HepG2 (cell line): Measurements from ENCODE around the gene ZNF212. TPM values are rescaled to one million over a fixed set of nuclear protein-coding genes. Genes with fewer than 3 reads are reported as not detected.

ENCODE experiments used
- ATAC-seq: fragments of 200-7000 bp; cut with Tn5 transposase; 3 replicates; pipeline ENCODE4 v1.9.1; 2020; ENCODE audit warnings: mild to moderate bottlenecking, moderate library complexity
- BruUV-seq: library from RNA; stranded (reverse); fragments of 400-500 nt; replicated peaks from 2 replicates; lab custom pipeline; 2021; lab: Mats Ljungman, UMichigan
- CTCF ChIA-PET: fragments of 300-600 bp; formaldehyde crosslinking; extraction: SDS; loops from one replicate; lab custom pipeline; 2021; ENCODE audit warnings: low total read pairs, inconsistent platforms, low intra/inter-chr PET ratio; lab: Yijun Ruan, JAX
- POLR2A ChIA-PET: fragments of 350-600 bp; sonication (Branson Sonifier 250); formaldehyde crosslinking; loops from one replicate; lab custom pipeline; 2020; ENCODE audit warnings: antibody characterized with exemption, inconsistent platforms; lab: Yijun Ruan, JAX
- DNase-seq: peaks from one replicate; pipeline ENCODE4 v3.0.0-alpha.2; 2015; ENCODE audit warnings: low spot score
- FAIRE-seq: peaks from 3 replicates; lab custom pipeline; 2011; peaks lifted over from hg19 to GRCh38; lab: Jason Lieb, UNC
- H2AFZ ChIP-seq: one replicate; pipeline ENCODE4 v1.6.1; 2011; ENCODE audit warnings: low read length, inconsistent platforms
- H3K27ac ChIP-seq: fragments of 300-600 bp; 3 replicates; pipeline ENCODE4 v1.8.0; 2011; ENCODE audit warnings: mixed run types, mild to moderate bottlenecking, mixed read lengths, low read length, inconsistent platforms; ENCODE audit not compliant: insufficient read depth; ENCODE audit errors: extremely low read length
- H3K27me3 ChIP-seq, 2 experiments: fragments of 200-600 bp in 1 of 2; 2 replicates in 1 of 2; 3 replicates in 1 of 2; pipeline versions ENCODE4 v1.6.0 to v1.8.0; 2011; ENCODE audit warnings: low read length in 2 of 2, mild to moderate bottlenecking in 2 of 2, moderate library complexity in 2 of 2, inconsistent platforms in 1 of 2; ENCODE audit not compliant: insufficient read depth in 2 of 2, control insufficient read depth in 1 of 2
- H3K36me3 ChIP-seq, 2 experiments: fragments of 200-600 bp in 1 of 2; replicated peaks in 1 of 2; 2 replicates in 1 of 2; 3 replicates in 1 of 2; pipeline versions ENCODE4 v1.5.1 to v1.8.0; 2011; ENCODE audit warnings: low read length in 2 of 2, inconsistent platforms in 1 of 2; ENCODE audit not compliant: insufficient read depth in 2 of 2, control insufficient read depth in 1 of 2
- H3K4me1 ChIP-seq: 2 replicates; pipeline ENCODE4 v1.5.1; 2012; ENCODE audit warnings: low read length, inconsistent platforms; ENCODE audit not compliant: insufficient read depth
- H3K4me2 ChIP-seq: 2 replicates; pipeline ENCODE4 v1.6.0; 2011; ENCODE audit warnings: low read depth, low read length, inconsistent platforms
- H3K4me3 ChIP-seq, 3 experiments: fragments of 200-600 bp in 1 of 3; sonication (generic), shearing (Covaris generic) in 1 of 3; replicated peaks in 1 of 3; 2 replicates each; pipeline ENCODE4 v1.5.1; 2011 to 2016; ENCODE audit warnings: low read length in 3 of 3, inconsistent platforms in 2 of 3, low read depth in 2 of 3, mild to moderate bottlenecking in 2 of 3, control low read depth in 1 of 3, mixed read lengths in 1 of 3; ENCODE audit not compliant: insufficient read depth in 1 of 3
- H3K79me2 ChIP-seq: one replicate; pipeline ENCODE4 v1.6.1; 2011; ENCODE audit warnings: low read length, inconsistent platforms; ENCODE audit not compliant: insufficient read depth
- H3K9ac ChIP-seq: 2 replicates; pipeline ENCODE4 v1.6.0; 2011; ENCODE audit warnings: mild to moderate bottlenecking, low read depth, low read length, inconsistent platforms; ENCODE audit not compliant: insufficient read depth
- H3K9me3 ChIP-seq: 2 replicates; pipeline ENCODE4 v1.5.1; 2012; ENCODE audit warnings: mild to moderate bottlenecking, low read length
- H4K20me1 ChIP-seq: 2 replicates; pipeline ENCODE4 v1.6.0; 2011; ENCODE audit warnings: inconsistent platforms, mild to moderate bottlenecking, low read length, moderate library complexity; ENCODE audit not compliant: insufficient read depth
- FOXO1 ChIP-seq: sonication (generic); formaldehyde crosslinking; IDR thresholded peaks from 2 replicates; pipeline ENCODE4 v1.4.0; 2020; ENCODE audit warnings: missing genetic modification reagents
- GATA4 ChIP-seq: sonication (generic); IDR thresholded peaks from 2 replicates; pipeline ENCODE4 v1.6.1; 2016; ENCODE audit warnings: antibody characterized with exemption, low read depth, borderline replicate concordance
- HOXA9 ChIP-seq: sonication (generic); formaldehyde crosslinking; IDR thresholded peaks from 2 replicates; pipeline ENCODE4 v1.8.1; 2022; ENCODE audit warnings: missing genetic modification reagents, mild to moderate bottlenecking, moderate library complexity, borderline replicate concordance
- SALL2 ChIP-seq: sonication (generic); formaldehyde crosslinking; IDR thresholded peaks from 2 replicates; pipeline ENCODE4 v1.8.1; 2023; ENCODE audit warnings: mild to moderate bottlenecking, missing genetic modification reagents, inconsistent platforms
- ZNF12 ChIP-seq: sonication (generic); formaldehyde crosslinking; IDR thresholded peaks from 2 replicates; pipeline ENCODE4 v1.5.0; 2020; ENCODE audit warnings: missing genetic modification reagents
- ZNF235 ChIP-seq: sonication (generic); formaldehyde crosslinking; IDR thresholded peaks from 2 replicates; pipeline ENCODE4 v1.8.1; 2023; ENCODE audit warnings: mild to moderate bottlenecking, missing genetic modification reagents, borderline replicate concordance
- ZNF256 ChIP-seq: sonication (generic); formaldehyde crosslinking; conservative IDR thresholded peaks from 2 replicates; pipeline ENCODE4 v1.4.0; 2020; ENCODE audit warnings: missing genetic modification reagents
- ZNF263 ChIP-seq: sonication (generic); formaldehyde crosslinking; IDR thresholded peaks from 2 replicates; pipeline ENCODE4 v1.4.0; 2020; ENCODE audit warnings: missing genetic modification reagents
- ZNF3 ChIP-seq: IDR thresholded peaks from 2 replicates; pipeline ENCODE4 v1.7.0; 2017; ENCODE audit warnings: inconsistent platforms
- ZNF790 ChIP-seq: sonication (generic); formaldehyde crosslinking; IDR thresholded peaks from 2 replicates; pipeline ENCODE4 v1.8.0; 2022; ENCODE audit warnings: missing genetic modification reagents, mild to moderate bottlenecking, borderline replicate concordance
- WGBS: methylation state at CpG from one replicate; pipeline ENCODE4 v1.1.6; 2017; ENCODE audit warnings: low lambda C conversion rate; 5-methylcytosine and 5-hydroxymethylcytosine counted together
- in situ Hi-C: cut with HindIII; loops from 2 replicates; pipeline ENCODE4 v1.10.0; 2017; ENCODE audit warnings: low pct_unique_long_range_greater_than_20kb; ENCODE audit not compliant: extremely low pct_ligation_motif_present
- intact Hi-C: fragments of 100-400 bp; cut with micrococcal nuclease; formaldehyde crosslinking; loops from one replicate; pipeline ENCODE4 v1.10.0; 2022; ENCODE audit not compliant: unreplicated experiment
- polyA plus RNA-seq, 8 experiments: library from polyadenylated mRNA; depleted of rRNA in 3 of 8; stranded (reverse) in 7 of 8; unstranded in 1 of 8; fragments of >200 nt; fragmentation: Illumina TruSeq in 4 of 8; extraction: Trizol in 4 of 8; gene quantifications; 2 replicates each; pipeline versions ENCODE4 v1.2.1 to v1.2.3, GENCODE V29; 2011 to 2016; ENCODE audit warnings: low read depth in 4 of 8, missing spikeins in 1 of 8, mixed read lengths in 1 of 8; ENCODE audit not compliant: insufficient read depth in 1 of 8
- total RNA-seq, 5 experiments: library from RNA; depleted of rRNA; stranded (reverse); fragments of >200 nt; fragmentation: Illumina TruSeq; extraction: Trizol; gene quantifications; 2 replicates each; pipeline ENCODE4 v1.2.3, GENCODE V29; 2016; ENCODE audit warnings: low read depth in 1 of 5
- TF ChIP-seq, protein P1 (sequence below): sonication (generic); formaldehyde crosslinking; IDR thresholded peaks from 2 replicates; pipeline ENCODE4 v1.5.1; 2020; ENCODE audit warnings: mild to moderate bottlenecking, missing genetic modification reagents, moderate library complexity
- TF ChIP-seq, protein P2 (sequence below): sonication (generic); formaldehyde crosslinking; IDR thresholded peaks from 2 replicates; pipeline ENCODE4 v1.4.0; 2020; ENCODE audit warnings: missing genetic modification reagents, borderline replicate concordance
- TF ChIP-seq, protein P3 (sequence below): sonication (generic); formaldehyde crosslinking; IDR thresholded peaks from 2 replicates; pipeline ENCODE4 v1.4.0; 2020; ENCODE audit warnings: missing genetic modification reagents, borderline replicate concordance

The ZNF212 gene
- total and polyA plus RNA-seq, 2 of the 13 experiments (the other 11 are each of a cell fraction or from before 2014, with no cell fraction given): 2.6 to 3.8 TPM

DNA sequence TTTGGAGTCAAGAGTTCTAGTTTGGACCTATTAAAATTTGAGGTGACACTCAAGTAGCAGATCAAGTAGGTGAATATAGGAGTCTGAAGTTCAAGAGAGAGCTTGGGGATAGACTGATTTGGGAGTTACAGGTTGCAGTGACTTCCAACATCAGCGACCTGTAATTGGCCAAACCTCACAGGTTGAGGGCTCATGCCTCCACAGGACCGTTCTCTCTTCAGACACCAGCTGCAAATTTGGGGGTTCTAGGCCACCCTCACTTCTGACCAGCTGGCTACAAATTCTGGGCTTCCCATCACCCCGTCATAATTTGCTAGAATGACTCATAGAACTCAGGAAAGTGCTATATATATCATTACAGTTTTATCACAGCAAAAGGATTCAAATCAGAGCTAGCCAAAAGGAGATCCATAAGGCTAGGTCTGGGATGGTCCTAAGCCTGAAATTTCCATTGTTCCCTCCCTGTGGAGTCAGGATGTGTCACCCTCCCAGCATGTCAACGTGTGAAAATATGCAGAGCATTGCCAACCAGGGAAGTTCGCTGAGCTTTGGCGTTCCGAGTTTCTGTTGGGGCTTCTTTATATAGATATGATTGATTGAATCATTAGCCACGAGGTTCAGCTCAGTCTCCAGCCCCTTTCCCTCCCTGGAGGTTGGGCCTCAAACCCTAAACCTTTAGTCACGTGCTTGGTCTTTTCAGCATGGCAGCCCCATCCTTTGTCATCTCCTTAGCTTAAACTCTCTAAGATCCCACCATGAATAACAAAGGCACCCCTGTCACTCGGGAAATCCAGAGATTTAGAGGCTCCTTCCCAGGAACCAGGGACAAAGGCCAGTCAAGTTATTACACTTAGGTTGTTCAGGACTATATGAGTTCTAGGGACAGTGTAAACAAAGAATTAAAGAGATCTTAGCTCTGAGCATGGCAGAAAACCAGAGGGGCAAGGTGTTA is 20.7 kb upstream of the ZNF212 start:
- DNase-seq: no peak
- ChIA-PET CTCF (no interaction called here), POLR2A (no interaction called here)
- Histone ChIP-seq H3K4me1 (no peaks in the 10 kb centered on the region), H3K27me3 (no peaks in the 10 kb centered on the region), H3K9ac (no peak overlapping the region), H3K9me3 (no peaks in the 10 kb centered on the region), H2AFZ (no peak overlapping the region), H3K27ac (no peak overlapping the region), H4K20me1 (0 out of 2 replicates have a peak, but pooled peaks cover 3% of the 10 kb centered on the region), H3K79me2 (no peaks in the 10 kb centered on the region), H3K36me3 (peaks cover 19 to 79% of the 10 kb centered on the region in 2 experiments), H3K4me2 (no peak overlapping the region), H3K4me3 (no peak overlapping the region)
- intact Hi-C loops (no loop called here), in situ Hi-C loops (no loop called here)
- TF ChIP-seq ZNF790 (CRISPR knock-in tag) (no peak), HOXA9 (CRISPR knock-in tag) (no peak), GATA4 (no peak), ZNF256 (CRISPR knock-in tag) (no peak), SALL2 (no peak), ZNF12 (no peak), ZNF263 (CRISPR knock-in tag) (no peak), FOXO1 (CRISPR knock-in tag) (no peak), ZNF3 (CRISPR knock-in tag) (no peak), ZNF235 (no peak)
- TF ChIP-seq, protein P1, sequence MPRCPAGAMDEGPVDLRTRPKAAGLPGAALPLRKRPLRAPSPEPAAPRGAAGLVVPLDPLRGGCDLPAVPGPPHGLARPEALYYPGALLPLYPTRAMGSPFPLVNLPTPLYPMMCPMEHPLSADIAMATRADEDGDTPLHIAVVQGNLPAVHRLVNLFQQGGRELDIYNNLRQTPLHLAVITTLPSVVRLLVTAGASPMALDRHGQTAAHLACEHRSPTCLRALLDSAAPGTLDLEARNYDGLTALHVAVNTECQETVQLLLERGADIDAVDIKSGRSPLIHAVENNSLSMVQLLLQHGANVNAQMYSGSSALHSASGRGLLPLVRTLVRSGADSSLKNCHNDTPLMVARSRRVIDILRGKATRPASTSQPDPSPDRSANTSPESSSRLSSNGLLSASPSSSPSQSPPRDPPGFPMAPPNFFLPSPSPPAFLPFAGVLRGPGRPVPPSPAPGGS (CRISPR knock-in tag): no peak
- TF ChIP-seq, protein P2, sequence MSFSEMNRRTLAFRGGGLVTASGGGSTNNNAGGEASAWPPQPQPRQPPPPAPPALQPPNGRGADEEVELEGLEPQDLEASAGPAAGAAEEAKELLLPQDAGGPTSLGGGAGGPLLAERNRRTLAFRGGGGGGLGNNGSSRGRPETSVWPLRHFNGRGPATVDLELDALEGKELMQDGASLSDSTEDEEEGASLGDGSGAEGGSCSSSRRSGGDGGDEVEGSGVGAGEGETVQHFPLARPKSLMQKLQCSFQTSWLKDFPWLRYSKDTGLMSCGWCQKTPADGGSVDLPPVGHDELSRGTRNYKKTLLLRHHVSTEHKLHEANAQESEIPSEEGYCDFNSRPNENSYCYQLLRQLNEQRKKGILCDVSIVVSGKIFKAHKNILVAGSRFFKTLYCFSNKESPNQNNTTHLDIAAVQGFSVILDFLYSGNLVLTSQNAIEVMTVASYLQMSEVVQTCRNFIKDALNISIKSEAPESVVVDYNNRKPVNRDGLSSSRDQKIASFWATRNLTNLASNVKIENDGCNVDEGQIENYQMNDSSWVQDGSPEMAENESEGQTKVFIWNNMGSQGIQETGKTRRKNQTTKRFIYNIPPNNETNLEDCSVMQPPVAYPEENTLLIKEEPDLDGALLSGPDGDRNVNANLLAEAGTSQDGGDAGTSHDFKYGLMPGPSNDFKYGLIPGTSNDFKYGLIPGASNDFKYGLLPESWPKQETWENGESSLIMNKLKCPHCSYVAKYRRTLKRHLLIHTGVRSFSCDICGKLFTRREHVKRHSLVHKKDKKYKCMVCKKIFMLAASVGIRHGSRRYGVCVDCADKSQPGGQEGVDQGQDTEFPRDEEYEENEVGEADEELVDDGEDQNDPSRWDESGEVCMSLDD (CRISPR knock-in tag): no peak
- TF ChIP-seq, protein P3, sequence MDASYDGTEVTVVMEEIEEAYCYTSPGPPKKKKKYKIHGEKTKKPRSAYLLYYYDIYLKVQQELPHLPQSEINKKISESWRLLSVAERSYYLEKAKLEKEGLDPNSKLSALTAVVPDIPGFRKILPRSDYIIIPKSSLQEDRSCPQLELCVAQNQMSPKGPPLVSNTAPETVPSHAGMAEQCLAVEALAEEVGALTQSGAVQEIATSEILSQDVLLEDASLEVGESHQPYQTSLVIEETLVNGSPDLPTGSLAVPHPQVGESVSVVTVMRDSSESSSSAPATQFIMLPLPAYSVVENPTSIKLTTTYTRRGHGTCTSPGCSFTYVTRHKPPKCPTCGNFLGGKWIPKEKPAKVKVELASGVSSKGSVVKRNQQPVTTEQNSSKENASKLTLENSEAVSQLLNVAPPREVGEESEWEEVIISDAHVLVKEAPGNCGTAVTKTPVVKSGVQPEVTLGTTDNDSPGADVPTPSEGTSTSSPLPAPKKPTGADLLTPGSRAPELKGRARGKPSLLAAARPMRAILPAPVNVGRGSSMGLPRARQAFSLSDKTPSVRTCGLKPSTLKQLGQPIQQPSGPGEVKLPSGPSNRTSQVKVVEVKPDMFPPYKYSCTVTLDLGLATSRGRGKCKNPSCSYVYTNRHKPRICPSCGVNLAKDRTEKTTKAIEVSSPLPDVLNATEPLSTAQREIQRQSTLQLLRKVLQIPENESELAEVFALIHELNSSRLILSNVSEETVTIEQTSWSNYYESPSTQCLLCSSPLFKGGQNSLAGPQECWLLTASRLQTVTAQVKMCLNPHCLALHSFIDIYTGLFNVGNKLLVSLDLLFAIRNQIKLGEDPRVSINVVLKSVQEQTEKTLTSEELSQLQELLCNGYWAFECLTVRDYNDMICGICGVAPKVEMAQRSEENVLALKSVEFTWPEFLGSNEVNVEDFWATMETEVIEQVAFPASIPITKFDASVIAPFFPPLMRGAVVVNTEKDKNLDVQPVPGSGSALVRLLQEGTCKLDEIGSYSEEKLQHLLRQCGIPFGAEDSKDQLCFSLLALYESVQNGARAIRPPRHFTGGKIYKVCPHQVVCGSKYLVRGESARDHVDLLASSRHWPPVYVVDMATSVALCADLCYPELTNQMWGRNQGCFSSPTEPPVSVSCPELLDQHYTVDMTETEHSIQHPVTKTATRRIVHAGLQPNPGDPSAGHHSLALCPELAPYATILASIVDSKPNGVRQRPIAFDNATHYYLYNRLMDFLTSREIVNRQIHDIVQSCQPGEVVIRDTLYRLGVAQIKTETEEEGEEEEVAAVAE (CRISPR knock-in tag): no peak
- WGBS: 97% methylated on average over 10 of the region's 10 CpGs
- no peak for ATAC-seq
- FAIRE-seq: no peak
- BruUV-seq: no TSS peak
